GM18868 (cell line): Measurements from ENCODE around the gene SNAI3.

Experiments
- ATAC-seq: cut with Tn5 transposase; IDR thresholded peaks from one replicate; pipeline ENCODE4 v1.9.1; 2021; ENCODE audit warnings: mild to moderate bottlenecking, moderate library complexity; ENCODE audit not compliant: unreplicated experiment

The SNAI3 gene

GRCh38 chr16:88686439-88687253 lies at the start of gene SNAI3:
SNAI3 (minus strand) TSS chr16:88686507; CDS start chr16:88686406, 101 bp downstream.
- peak; percentile 66 for ATAC-seq

- ATAC-seq: no peak
Observed at GRCh38 chr16:88736088-88736487, 49.8 kb upstream of the SNAI3 start.

GRCh38 chr16:88735616-88736015 lies 49.3 kb upstream of the SNAI3 start:
- ATAC-seq: no peak

- ATAC-seq: no peak
Observed at GRCh38 chr16:88735121-88735520, 48.8 kb upstream of the SNAI3 start.

- no peak for ATAC-seq
Observed at GRCh38 chr16:88734361-88734728, 48.0 kb upstream of the SNAI3 start.

GRCh38 chr16:88733630-88734360 lies 47.5 kb upstream of the SNAI3 start:
- ATAC-seq: no peak

GRCh38 chr16:88732961-88733294 lies 46.6 kb upstream of the SNAI3 start:
- no peak for ATAC-seq

GRCh38 chr16:88732172-88732960 lies 46.1 kb upstream of the SNAI3 start:
- ATAC-seq: no peak

- no peak for ATAC-seq
Observed at GRCh38 chr16:88731699-88732098, 45.4 kb upstream of the SNAI3 start.

- ATAC-seq: no peak
Observed at GRCh38 chr16:88730632-88731607, 44.6 kb upstream of the SNAI3 start.

- ATAC-seq: no peak
Observed at GRCh38 chr16:88727871-88728270, 41.6 kb upstream of the SNAI3 start.

GRCh38 chr16:88726981-88727380 lies 40.7 kb upstream of the SNAI3 start:
- ATAC-seq: no peak

GRCh38 chr16:88726408-88726749 lies 40.1 kb upstream of the SNAI3 start:
- ATAC-seq: no peak

GRCh38 chr16:88725609-88726407 lies 39.5 kb upstream of the SNAI3 start:
- ATAC-seq: no peak

- ATAC-seq: no peak
Observed at GRCh38 chr16:88724855-88725555, 38.7 kb upstream of the SNAI3 start.

GRCh38 chr16:88723911-88724310 lies 37.6 kb upstream of the SNAI3 start:
- no peak for ATAC-seq

- no peak for ATAC-seq
Observed at GRCh38 chr16:88723507-88723887, 37.2 kb upstream of the SNAI3 start.

- ATAC-seq: no peak
Observed at GRCh38 chr16:88722784-88723506, 36.6 kb upstream of the SNAI3 start.
